ENCODE measurements around the gene FUT3.
"Not testable (repeated sequence)": the region's sequence is repeated elsewhere in the genome, so short reads cannot be mapped to it uniquely, and the experiment has no call there.

FUT3 gene

GRCh38 chr19:5844456-5845433 is 6.5 kb downstream of the FUT3 start:
- no peak for DNase-seq

DNA sequence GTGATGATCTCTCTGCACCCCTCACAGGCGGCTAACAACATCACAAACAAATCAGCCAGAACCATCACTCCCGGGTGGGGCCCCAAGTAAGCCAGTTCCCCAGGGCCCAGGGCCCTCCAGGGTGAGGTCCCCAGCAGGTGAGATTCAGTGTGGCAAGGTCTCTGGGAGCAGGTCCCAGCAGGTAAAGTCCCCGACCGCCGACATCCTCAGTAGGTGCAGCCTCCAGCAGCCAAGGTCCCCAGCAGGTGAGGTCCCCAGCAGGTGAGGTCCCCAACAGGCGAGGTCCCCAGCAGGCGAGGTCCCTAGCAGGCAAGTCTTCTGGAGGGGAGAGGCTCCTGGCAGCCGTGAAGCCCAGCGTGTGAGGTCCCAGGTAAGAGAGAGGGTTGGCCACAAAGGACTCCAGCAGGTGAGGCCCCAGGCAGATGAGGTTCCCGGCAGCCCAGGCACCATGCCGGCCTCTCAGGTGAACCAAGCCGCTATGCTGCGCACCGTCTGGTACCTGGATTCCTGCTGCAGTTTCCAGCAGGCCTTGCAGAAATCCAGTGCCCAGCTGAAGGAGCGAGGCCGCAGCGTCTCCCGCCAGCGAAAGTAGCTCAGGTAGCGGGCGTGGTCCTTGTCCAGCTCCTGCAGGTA is 7.8 kb downstream of the FUT3 start:
- no peak for DNase-seq

- not testable (repeated sequence) for DNase-seq
Measured at GRCh38 chr19:5841735-5842111, 9.5 kb downstream of the FUT3 start.

GRCh38 chr19:5839065-5840017 is 11.9 kb downstream of the FUT3 start, which contains the start of gene FUT6:
FUT6 (minus strand) TSS chr19:5839702; CDS start chr19:5832567, 7,135 bp downstream.
- DNase-seq: no peak

- no peak for DNase-seq
Measured at GRCh38 chr19:5838353-5839064, 12.7 kb downstream of the FUT3 start.

- DNase-seq: no peak
Measured at GRCh38 chr19:5837761-5838352, 13.4 kb downstream of the FUT3 start.

GRCh38 chr19:5832527-5833216 is 18.6 kb downstream of the FUT3 start:
- no peak for DNase-seq

- DNase-seq: no peak
Measured at GRCh38 chr19:5832061-5832460, 19.2 kb downstream of the FUT3 start.

- DNase-seq: no peak
Measured at GRCh38 chr19:5831159-5831558, 20.1 kb downstream of the FUT3 start.

GRCh38 chr19:5829567-5830310 is 21.5 kb downstream of the FUT3 start:
- no peak for DNase-seq

DNA sequence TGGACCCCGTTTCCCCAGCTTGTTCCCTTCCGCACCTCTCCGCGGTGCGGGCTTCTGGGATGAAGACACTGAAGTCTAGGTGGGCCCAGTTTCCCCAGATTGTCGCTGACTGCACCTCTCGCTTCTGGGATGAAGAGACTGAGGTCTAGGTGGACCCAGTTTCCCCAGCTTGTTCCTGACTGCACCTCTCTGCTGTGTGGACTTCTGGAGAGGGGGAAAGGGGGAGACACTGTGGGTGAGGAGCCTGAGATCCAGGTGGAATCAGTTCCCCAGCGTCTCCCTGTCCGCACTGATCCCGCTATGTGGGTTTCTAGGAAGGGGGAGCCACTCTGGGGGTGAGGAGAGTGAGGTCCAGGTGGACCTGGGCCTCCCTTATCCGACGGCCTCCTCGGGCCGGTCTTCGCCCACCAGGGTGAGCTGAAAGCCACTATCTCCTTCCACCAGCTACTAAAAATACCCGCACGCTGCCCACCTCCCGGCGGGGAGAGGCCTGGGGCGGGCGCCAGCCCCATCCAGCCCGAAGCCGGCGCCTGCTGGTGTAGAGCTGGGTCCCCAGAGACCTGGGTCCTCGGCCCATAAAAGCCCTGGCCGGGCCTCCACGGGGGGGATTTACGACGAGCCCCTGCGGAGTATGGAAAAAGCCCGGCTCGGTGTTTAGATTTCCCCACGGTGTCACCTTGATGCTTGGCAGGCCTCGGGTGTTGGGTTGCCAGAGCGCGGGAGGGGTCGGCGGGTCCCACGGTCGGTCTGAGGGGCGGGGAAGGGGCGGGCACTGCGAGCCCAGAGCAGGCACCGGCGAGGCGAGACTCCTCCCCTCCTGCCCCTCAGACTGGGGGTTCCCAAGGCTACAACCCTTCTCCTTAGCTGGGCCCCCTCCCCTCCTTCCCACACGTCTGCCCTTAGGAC is 22.3 kb downstream of the FUT3 start:
- DNase-seq: peak; percentile 29

GRCh38 chr19:5827891-5828660 is 23.2 kb downstream of the FUT3 start:
- DNase-seq: peak; percentile 94

DNA sequence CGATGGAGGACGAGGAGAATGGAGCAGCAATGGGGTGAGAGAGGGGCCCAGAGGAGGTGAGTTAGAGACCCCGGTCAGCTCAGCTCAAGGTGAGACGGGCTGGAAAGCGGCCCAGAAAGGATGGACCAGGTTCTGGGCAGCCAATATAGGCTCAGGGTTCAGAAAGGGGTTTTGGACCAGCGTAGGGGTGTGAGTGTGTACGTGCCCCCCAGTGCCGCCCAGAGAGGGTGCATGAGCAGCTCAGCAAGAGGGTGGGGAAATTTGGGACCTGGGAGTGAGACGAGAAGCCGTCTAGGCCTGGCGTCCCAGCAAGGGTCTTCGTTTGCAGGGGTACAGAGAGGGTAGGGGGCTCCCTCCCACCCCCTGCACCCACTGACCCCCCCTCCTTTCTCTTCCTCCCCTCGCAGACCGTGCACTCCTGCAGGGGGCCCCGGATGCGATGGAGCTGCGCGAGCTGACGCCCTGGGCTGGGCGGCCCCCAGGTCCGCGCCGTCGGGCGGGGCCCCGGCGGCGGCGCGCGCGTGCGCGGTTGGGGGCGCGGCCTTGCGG is 23.8 kb downstream of the FUT3 start:
- DNase-seq: no peak

- peak; percentile 27 for DNase-seq
Measured at GRCh38 chr19:5826531-5827341, 24.5 kb downstream of the FUT3 start.

DNA sequence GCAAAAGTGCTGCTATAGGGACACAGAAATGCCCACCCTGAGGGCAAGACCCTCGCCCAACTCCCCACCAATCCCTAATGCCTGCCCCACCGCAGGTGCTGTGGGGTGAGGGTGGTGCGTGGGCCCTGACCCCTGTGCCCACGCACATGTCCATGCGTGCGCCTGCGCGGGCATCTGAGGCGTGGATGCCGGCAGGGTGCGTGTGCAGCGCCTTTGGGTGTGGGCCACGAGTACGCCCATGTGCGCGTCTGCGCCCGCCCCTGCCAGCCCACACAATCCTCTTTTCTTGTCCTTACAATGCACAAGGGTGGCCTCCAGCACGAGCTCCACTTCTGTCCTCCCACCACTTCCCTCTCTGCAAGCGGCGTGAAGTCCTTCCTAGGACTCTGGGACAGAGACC is 26.1 kb downstream of the FUT3 start:
- DNase-seq: no peak

GRCh38 chr19:5824751-5825150 is 26.5 kb downstream of the FUT3 start:
- no peak for DNase-seq

- DNase-seq: no peak
Measured at GRCh38 chr19:5823579-5824281, 27.5 kb downstream of the FUT3 start.

Measured in CD4-positive, alpha-beta T cell treated with Interleukin-17A for 1 hour (primary cell).